ENCODE measurements around the gene CREM. TPM values are rescaled to one million over a fixed set of nuclear protein-coding genes. Genes with fewer than 3 reads are reported as not detected.
A peak's percentile ranks its signal among the peaks of the same experiment; 100 is the strongest.

Gene CREM
- total and polyA plus RNA-seq, 2 donors from 2014 or later, result 41.3 to 43.9 TPM

GRCh38 chr10:35206274-35206673 is 79.6 kb downstream of the CREM start:
- no peak overlapping the region for H3K27ac ChIP-seq (ENCODE audit: low read depth in 2 of 2, low read length in 2 of 2)
- no peak for DNase-seq
- no peak overlapping the region for H3K9ac ChIP-seq (ENCODE audit: low read length in 3 of 3)
- no peak for TF ChIP-seq CTCF (IDR thresholded peaks at IDR 0.05; ENCODE audit: borderline replicate concordance, extremely low read depth, insufficient read depth)
- H3K9me3 ChIP-seq (ENCODE audit: control insufficient read depth in 2 of 3, insufficient read depth in 1 of 3, low read length in 3 of 3), result no peaks in the 10 kb centered on the region
- H3K27me3 ChIP-seq (ENCODE audit: control insufficient read depth, insufficient read depth, low read length), result no peaks in the 10 kb centered on the region
- no peak for FAIRE-seq
- no peak overlapping the region for H3K4me3 ChIP-seq (ENCODE audit: low read length in 3 of 3)
- intact Hi-C loops (cut with DNase I), result no loop called here
- peaks cover 0 to 6% (median 0%) of the 10 kb centered on the region in 3 donors for H3K36me3 ChIP-seq (ENCODE audit: control insufficient read depth in 2 of 3, insufficient read depth in 3 of 3, low read length in 3 of 3)
- H3K4me1 ChIP-seq (ENCODE audit: control insufficient read depth in 2 of 3, insufficient read depth in 2 of 3, low read depth in 1 of 3, low read length in 3 of 3), result no peaks in the 10 kb centered on the region

GRCh38 chr10:35208536-35208935 is 81.9 kb downstream of the CREM start:
- Histone ChIP-seq H3K4me3 (ENCODE audit: low read length in 3 of 3) (no peak overlapping the region), H3K9ac (ENCODE audit: low read length in 3 of 3) (no peak overlapping the region), H3K36me3 (ENCODE audit: control insufficient read depth in 2 of 3, insufficient read depth in 3 of 3, low read length in 3 of 3) (peaks cover 0 to 6% (median 5%) of the 10 kb centered on the region in 3 donors), H3K9me3 (ENCODE audit: control insufficient read depth in 2 of 3, insufficient read depth in 1 of 3, low read length in 3 of 3) (no peaks in the 10 kb centered on the region), H3K27me3 (ENCODE audit: control insufficient read depth, insufficient read depth, low read length) (no peaks in the 10 kb centered on the region), H3K4me1 (ENCODE audit: control insufficient read depth in 2 of 3, insufficient read depth in 2 of 3, low read depth in 1 of 3, low read length in 3 of 3) (no peaks in the 10 kb centered on the region), H3K27ac (ENCODE audit: low read depth in 2 of 2, low read length in 2 of 2) (no peak overlapping the region)
- FAIRE-seq, result no peak
- no peak for DNase-seq
- intact Hi-C loops (cut with DNase I), result no loop called here
- no peak for TF ChIP-seq CTCF (IDR thresholded peaks at IDR 0.05; ENCODE audit: borderline replicate concordance, extremely low read depth, insufficient read depth)

GRCh38 chr10:35208949-35209613 is 82.4 kb downstream of the CREM start:
- Histone ChIP-seq H3K27me3 (ENCODE audit: control insufficient read depth, insufficient read depth, low read length) (no peaks in the 10 kb centered on the region), H3K36me3 (ENCODE audit: control insufficient read depth in 2 of 3, insufficient read depth in 3 of 3, low read length in 3 of 3) (peaks cover 0 to 6% (median 5%) of the 10 kb centered on the region in 3 donors), H3K4me3 (ENCODE audit: low read length in 3 of 3) (no peak overlapping the region), H3K9me3 (ENCODE audit: control insufficient read depth in 2 of 3, insufficient read depth in 1 of 3, low read length in 3 of 3) (no peaks in the 10 kb centered on the region), H3K9ac (ENCODE audit: low read length in 3 of 3) (no peak overlapping the region), H3K27ac (ENCODE audit: low read depth in 2 of 2, low read length in 2 of 2) (no peak overlapping the region), H3K4me1 (ENCODE audit: control insufficient read depth in 2 of 3, insufficient read depth in 2 of 3, low read depth in 1 of 3, low read length in 3 of 3) (no peaks in the 10 kb centered on the region)
- DNase-seq, result peak in 2 of 5 donors; percentile 58 to 63
- intact Hi-C loops (cut with DNase I), result no loop called here
- no peak for TF ChIP-seq CTCF (IDR thresholded peaks at IDR 0.05; ENCODE audit: borderline replicate concordance, extremely low read depth, insufficient read depth)
- no peak for FAIRE-seq
